GM12872 (cell line): ENCODE data around the gene DSG4.

Experiments
- CTCF ChIP-seq: IDR thresholded peaks from 3 replicates; pipeline ENCODE4 v1.5.1; 2011; ENCODE audit warnings: low read depth, mild to moderate bottlenecking, low read length, moderate library complexity; ENCODE audit not compliant: insufficient read depth

DSG4 gene

GRCh38 chr18:31399306-31400032, 22.9 kb downstream of the DSG4 start:
- TF ChIP-seq CTCF: no peak

GRCh38 chr18:31401156-31402025, 24.8 kb downstream of the DSG4 start:
- no peak for TF ChIP-seq CTCF

- no peak for TF ChIP-seq CTCF
Measured at GRCh38 chr18:31402026-31402373, 25.4 kb downstream of the DSG4 start.

GRCh38 chr18:31403409-31403808, 26.8 kb downstream of the DSG4 start:
- no peak for TF ChIP-seq CTCF

- TF ChIP-seq CTCF: no peak
Measured at GRCh38 chr18:31407649-31408048, 31.1 kb downstream of the DSG4 start.

- no peak for TF ChIP-seq CTCF
Measured at GRCh38 chr18:31409276-31409675, 32.7 kb downstream of the DSG4 start.

- TF ChIP-seq CTCF: no peak
Measured at GRCh38 chr18:31410716-31411483, 34.3 kb downstream of the DSG4 start.
